Ovary (tissue), 9 donors: ENCODE data around the gene GPR108. TPM values are rescaled to one million over a fixed set of nuclear protein-coding genes. Genes with fewer than 3 reads are reported as not detected.

Experiments used
- DNase-seq, 5 donors: peaks; one replicate each; pipeline ENCODE4 v3.0.0-alpha.2; 2019 to 2020
- H3K27ac ChIP-seq, 2 donors: fragments of 200-600 bp; one replicate each; pipeline versions ENCODE4 v1.5.1 to v1.8.0; 2019 to 2022
- H3K27me3 ChIP-seq: fragments of 200-600 bp; one replicate; pipeline ENCODE4 v1.8.0; 2022
- H3K36me3 ChIP-seq: fragments of 200-600 bp; sonication (generic); one replicate; pipeline ENCODE4 v1.5.1; 2019
- H3K4me1 ChIP-seq: one replicate; pipeline ENCODE4 v1.8.1; 2013; ENCODE audit warnings: mild to moderate bottlenecking, moderate library complexity; ENCODE audit not compliant: insufficient read depth
- H3K4me3 ChIP-seq: fragments of 200-600 bp; sonication (generic); one replicate; pipeline ENCODE4 v1.5.1; 2017
- H3K9me3 ChIP-seq, 2 donors: fragments of 200-600 bp in 1 of 2; sonication (generic) in 1 of 2; one replicate each; pipeline versions ENCODE4 v1.5.1 to v1.8.1; 2013 to 2019; ENCODE audit warnings: mild to moderate bottlenecking in 1 of 2, moderate library complexity in 1 of 2
- EP300 ChIP-seq: sonication (generic); formaldehyde crosslinking; IDR thresholded peaks from one replicate; pipeline ENCODE4 v1.6.1; 2017; ENCODE audit warnings: antibody characterized with exemption
- POLR2A ChIP-seq: fragments of 450-650 bp; IDR thresholded peaks from one replicate; pipeline ENCODE4 v1.6.1; 2017; ENCODE audit warnings: antibody characterized with exemption, mild to moderate bottlenecking, moderate library complexity
- WGBS, 3 donors: extraction: QIAGEN DNeasy Blood & Tissue Kit in 1 of 3; methylation state at CpG; one replicate each; pipeline versions ENCODE4 v1.1.5 to v1.1.7; 2013 to 2017; 5-methylcytosine and 5-hydroxymethylcytosine counted together
- intact Hi-C, 4 donors: fragments of 100-400 bp; cut with DNase I; formaldehyde crosslinking; loops; one replicate each; pipeline versions ENCODE4 v1.11.0 to v1.15.1; 2022 to 2023
- polyA plus RNA-seq, 2 donors: library from polyadenylated mRNA; stranded (reverse); fragments of 200-250 nt in 1 of 2; fragments of 350-450 nt in 1 of 2; fragmentation: Illumina TruSeq in 1 of 2; extraction: RNeasy Lipid Tissue Mini Kit (QIAGEN cat#74804) in 1 of 2; gene quantifications; one replicate each; pipeline ENCODE4 v1.2.3, GENCODE V29; 2013 to 2014
- total RNA-seq, 7 donors: library from RNA; depleted of rRNA in 2 of 7; stranded (reverse); fragments of >200 nt in 2 of 7; fragmentation: NEBNext Ultra II Directional in 3 of 7; extraction: Animal tissue kit (Norgen Biotek cat#: 25700) in 3 of 7; gene quantifications; one replicate each; pipeline versions ENCODE4 v1.1.0 to v1.2.4, GENCODE V29; 2016 to 2023
- TF ChIP-seq, protein P1 (sequence below), 3 donors: fragments of 450-650 bp in 2 of 3; fragments of 200-600 bp in 1 of 3; IDR thresholded peaks; one replicate each; pipeline versions ENCODE4 v1.5.1 to v1.8.0; 2016 to 2022; ENCODE audit warnings: antibody characterized with exemption in 3 of 3, mild to moderate bottlenecking in 1 of 3
- donor health status: DM: no; HTN: no; CAD: no; lungs with moderate emphysema.
- donor health status: DM: no; HTN: no; CAD: no.
- donor health status: Bipolar disorder and iron deficiency.
- donor health status: DM: yes; HTN: yes; CAD: no.
- donor health status: DM: no; HTN: no; CAD: no.
- donor health status: DM: yes; HTN: yes; CAD: no.

Gene GPR108
- total and polyA plus RNA-seq, 9 donors = 34.0 to 76.6 (median 61.0) TPM

GRCh38 chr19:6716610-6716970 is 20.8 kb downstream of the GPR108 start:
- Histone ChIP-seq H3K36me3 (no peaks in the 10 kb centered on the region), H3K4me1 (peaks cover 2% of the 10 kb centered on the region)

DNA sequence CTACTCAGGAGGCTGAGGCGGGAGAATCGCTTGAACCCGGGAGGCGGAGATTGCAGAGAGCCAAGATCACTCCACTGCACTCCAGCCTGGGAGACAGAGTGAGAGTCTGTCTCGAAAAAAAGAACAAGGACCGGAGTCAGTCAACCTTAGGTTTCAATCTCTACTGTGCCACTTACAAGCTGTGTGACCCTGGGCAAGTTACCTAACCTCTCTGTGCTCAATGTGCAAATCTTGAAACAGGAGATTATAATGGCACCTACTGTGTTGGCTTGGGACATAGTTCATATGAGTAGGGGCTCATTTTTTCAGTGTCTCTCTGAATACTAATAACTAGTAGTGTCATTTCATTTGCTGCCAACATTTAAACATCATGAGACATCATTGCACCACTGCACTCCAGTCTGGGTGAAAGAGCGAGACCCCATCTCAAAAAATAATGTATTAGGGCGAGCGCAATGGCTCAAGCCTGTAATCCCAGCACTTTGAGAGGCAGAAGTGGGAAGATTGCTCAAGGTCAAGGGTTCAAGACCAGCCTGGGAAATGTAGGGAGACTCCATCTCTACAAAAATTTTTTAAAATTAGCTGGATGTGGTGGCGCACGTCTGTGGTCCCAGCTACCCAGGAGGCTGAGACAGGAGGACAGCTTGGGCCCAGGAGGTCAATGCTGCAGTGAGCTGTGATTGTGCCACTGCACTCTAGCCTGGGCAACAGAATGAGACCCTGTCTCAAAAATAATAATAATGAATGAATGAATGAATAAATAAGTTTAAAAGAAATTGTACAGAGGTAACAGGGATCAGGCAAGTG is 22.4 kb downstream of the GPR108 start:
- Histone ChIP-seq H3K4me1 (no peaks in the 10 kb centered on the region), H3K9me3 (no peaks in the 10 kb centered on the region), H3K27me3 (no peaks in the 10 kb centered on the region), H3K4me3 (no peak overlapping the region), H3K36me3 (no peaks in the 10 kb centered on the region), H3K27ac (no peak overlapping the region)
- peak in 1 of 5 donors; percentile 2 for DNase-seq
- 80 to 90% (median 88%) methylated on average over 11 of the region's 11 CpGs for WGBS, 3 donors
- TF ChIP-seq, protein P1, sequence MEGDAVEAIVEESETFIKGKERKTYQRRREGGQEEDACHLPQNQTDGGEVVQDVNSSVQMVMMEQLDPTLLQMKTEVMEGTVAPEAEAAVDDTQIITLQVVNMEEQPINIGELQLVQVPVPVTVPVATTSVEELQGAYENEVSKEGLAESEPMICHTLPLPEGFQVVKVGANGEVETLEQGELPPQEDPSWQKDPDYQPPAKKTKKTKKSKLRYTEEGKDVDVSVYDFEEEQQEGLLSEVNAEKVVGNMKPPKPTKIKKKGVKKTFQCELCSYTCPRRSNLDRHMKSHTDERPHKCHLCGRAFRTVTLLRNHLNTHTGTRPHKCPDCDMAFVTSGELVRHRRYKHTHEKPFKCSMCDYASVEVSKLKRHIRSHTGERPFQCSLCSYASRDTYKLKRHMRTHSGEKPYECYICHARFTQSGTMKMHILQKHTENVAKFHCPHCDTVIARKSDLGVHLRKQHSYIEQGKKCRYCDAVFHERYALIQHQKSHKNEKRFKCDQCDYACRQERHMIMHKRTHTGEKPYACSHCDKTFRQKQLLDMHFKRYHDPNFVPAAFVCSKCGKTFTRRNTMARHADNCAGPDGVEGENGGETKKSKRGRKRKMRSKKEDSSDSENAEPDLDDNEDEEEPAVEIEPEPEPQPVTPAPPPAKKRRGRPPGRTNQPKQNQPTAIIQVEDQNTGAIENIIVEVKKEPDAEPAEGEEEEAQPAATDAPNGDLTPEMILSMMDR (IDR thresholded peaks at IDR 0.05) = no peak
- TF ChIP-seq POLR2A (no peak), EP300 (no peak)
- intact Hi-C loops = no loop called here

More at GRCh38 chr19:6716610-6716970, 20.8 kb downstream of the GPR108 start:
- no peak for TF ChIP-seq POLR2A
- TF ChIP-seq EP300 = no peak
- TF ChIP-seq, protein P1 (IDR thresholded peaks at IDR 0.05) = no peak
- H3K4me3 ChIP-seq = no peak overlapping the region
- H3K27ac ChIP-seq = no peak overlapping the region
- H3K9me3 ChIP-seq = no peaks in the 10 kb centered on the region
- no peaks in the 10 kb centered on the region for H3K27me3 ChIP-seq
- intact Hi-C loops = no loop called here
- DNase-seq = no peak
- 67 to 73% (median 72%) methylated on average over 6 of the region's 6 CpGs for WGBS, 3 donors

DNA sequence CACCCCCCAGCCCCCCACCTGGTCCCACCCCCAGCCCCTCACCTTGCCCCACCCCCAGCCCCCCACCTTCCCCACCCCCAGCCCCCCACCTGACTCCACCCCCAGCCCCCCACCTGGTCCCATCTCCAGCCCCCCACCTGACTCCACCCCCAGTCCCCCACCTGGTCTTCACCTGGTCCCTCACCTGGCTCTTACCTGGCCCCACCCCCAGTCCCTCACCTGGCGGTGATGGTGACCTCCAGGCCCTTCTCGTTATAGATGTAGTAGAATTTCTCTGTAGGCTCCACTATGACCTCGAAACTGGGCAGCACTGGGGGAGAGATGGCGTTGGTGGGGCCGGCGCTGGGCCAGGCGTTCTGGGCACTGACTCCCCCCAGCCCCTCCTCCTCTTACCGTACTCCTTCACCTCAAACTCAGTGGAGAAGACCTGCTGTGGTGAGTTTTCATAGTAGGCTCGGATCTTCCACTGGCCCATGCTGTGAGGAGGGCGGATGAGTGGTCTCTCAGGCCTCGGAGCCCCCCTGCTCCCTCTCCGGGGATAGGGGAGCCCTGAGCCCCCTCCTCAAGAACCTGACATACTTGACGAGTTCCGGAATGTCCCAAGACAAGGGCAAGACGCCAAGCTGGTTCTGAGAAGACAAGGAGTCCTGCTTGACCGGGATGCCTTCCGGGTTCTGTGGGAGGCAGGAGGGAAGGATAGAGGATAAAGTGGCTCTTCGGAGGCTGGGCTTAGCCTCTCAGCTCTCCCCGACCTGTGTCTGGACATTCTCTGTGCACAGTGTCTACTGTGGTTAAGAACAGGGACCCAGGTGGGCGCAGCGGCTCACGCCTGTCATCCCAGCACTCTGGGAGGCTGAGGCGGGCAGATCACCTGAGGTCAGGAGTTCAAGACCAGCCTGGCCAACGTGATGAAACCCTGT is 23.3 kb downstream of the GPR108 start:
- no peaks in the 10 kb centered on the region for H3K4me1 ChIP-seq

More for the DNA sequence above, 23.3 kb downstream of the GPR108 start:
- Histone ChIP-seq H3K9me3 (no peaks in the 10 kb centered on the region), H3K36me3 (no peaks in the 10 kb centered on the region), H3K4me3 (no peak overlapping the region), H3K27ac (no peak overlapping the region), H3K27me3 (no peaks in the 10 kb centered on the region)
- intact Hi-C loops = no loop called here
- WGBS, 3 donors = 59 to 63% (median 59%) methylated on average over 23 to 24 of the region's 24 CpGs
- peak in 1 of 5 donors; percentile 33 for DNase-seq
- no peak for TF ChIP-seq EP300
- TF ChIP-seq, protein P1 (IDR thresholded peaks at IDR 0.05) = no peak
- no peak for TF ChIP-seq POLR2A
